MM.1S (cell line): ENCODE results near the gene YPEL1.
"Not testable (repeated sequence)": the region's sequence is repeated elsewhere in the genome, so short reads cannot be mapped to it uniquely, and the experiment has no call there.

Source experiments
- EZH2 ChIP-seq: fragments of 300-600 bp; sonication (generic); optimal IDR thresholded peaks from 2 replicates; pipeline ENCODE3; 2017; ENCODE audit warnings: low read depth, mild to moderate bottlenecking, antibody characterized with exemption, low read length, mixed read lengths
- EZH2phosphoT487 ChIP-seq: fragments of 300-600 bp; sonication (generic); IDR thresholded peaks from 2 replicates; pipeline ENCODE4 v1.6.1; 2018; ENCODE audit warnings: antibody characterized with exemption, low read length
- TF ChIP-seq, protein P1 (sequence below): fragments of 300-600 bp; sonication (generic); IDR thresholded peaks from 2 replicates; pipeline ENCODE4 v1.5.1; 2016; ENCODE audit warnings: antibody characterized with exemption, low read length, mixed read lengths

DNA sequence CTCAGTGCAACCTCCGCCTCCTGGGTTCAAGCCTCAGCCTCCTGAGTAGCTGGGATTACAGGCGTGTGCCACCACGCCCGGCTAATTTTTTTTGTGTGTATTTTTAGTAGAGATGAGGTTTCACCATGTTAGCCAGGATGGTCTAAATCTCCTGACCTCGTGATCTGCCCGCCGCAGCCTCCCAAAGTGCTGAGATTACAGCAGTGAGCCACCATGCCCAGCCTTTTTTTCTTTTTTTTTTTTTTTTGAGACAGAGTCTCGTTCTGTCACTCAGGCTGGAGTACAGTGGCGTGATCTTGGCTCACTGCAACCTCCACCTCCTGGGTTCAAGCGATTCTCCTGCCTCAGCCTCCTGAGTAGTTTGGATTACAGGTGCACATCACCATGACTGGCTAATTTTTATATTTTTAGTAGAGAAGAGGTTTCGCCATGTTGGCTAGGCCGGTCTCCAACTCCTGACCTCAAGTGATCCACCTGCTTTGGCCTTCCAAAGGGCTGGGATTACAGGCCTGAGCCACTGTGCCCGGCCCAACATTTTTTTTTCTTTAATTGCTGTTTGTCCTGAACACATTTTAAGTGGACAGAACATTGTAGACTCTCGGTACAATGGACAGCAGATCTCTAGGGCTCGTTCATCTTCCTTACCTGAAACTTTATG is 14.3 kb downstream of the YPEL1 start:
- TF ChIP-seq, protein P1, sequence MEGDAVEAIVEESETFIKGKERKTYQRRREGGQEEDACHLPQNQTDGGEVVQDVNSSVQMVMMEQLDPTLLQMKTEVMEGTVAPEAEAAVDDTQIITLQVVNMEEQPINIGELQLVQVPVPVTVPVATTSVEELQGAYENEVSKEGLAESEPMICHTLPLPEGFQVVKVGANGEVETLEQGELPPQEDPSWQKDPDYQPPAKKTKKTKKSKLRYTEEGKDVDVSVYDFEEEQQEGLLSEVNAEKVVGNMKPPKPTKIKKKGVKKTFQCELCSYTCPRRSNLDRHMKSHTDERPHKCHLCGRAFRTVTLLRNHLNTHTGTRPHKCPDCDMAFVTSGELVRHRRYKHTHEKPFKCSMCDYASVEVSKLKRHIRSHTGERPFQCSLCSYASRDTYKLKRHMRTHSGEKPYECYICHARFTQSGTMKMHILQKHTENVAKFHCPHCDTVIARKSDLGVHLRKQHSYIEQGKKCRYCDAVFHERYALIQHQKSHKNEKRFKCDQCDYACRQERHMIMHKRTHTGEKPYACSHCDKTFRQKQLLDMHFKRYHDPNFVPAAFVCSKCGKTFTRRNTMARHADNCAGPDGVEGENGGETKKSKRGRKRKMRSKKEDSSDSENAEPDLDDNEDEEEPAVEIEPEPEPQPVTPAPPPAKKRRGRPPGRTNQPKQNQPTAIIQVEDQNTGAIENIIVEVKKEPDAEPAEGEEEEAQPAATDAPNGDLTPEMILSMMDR: not testable (repeated sequence)
- TF ChIP-seq EZH2, EZH2phosphoT487: not testable (repeated sequence)
